GM18517 (cell line): ENCODE results near the gene TUBB2B.
A peak's percentile ranks its signal among the peaks of the same experiment; 100 is the strongest.
"Not testable (repeated sequence)": the region's sequence is repeated elsewhere in the genome, so short reads cannot be mapped to it uniquely, and the experiment has no call there.

Experiments used
- ATAC-seq: cut with Tn5 transposase; IDR thresholded peaks from one replicate; pipeline ENCODE4 v1.9.1; 2021; ENCODE audit warnings: mild to moderate bottlenecking, moderate library complexity; ENCODE audit not compliant: unreplicated experiment

Gene TUBB2B

GRCh38 chr6:3258720-3259490 lies 31.5 kb upstream of the TUBB2B start, which contains the start of gene PSMG4:
Gene PSMG4, plus strand, starts transcription at chr6:3258947. Its CDS starts 76 bp downstream, at chr6:3259023.
- ATAC-seq, result peak; percentile 73

GRCh38 chr6:3258201-3258600 lies 30.7 kb upstream of the TUBB2B start:
- ATAC-seq, result no peak

- no peak for ATAC-seq
Observed at GRCh38 chr6:3253597-3253961, 26.1 kb upstream of the TUBB2B start.

GRCh38 chr6:3252861-3253596 lies 25.6 kb upstream of the TUBB2B start:
- no peak for ATAC-seq

GRCh38 chr6:3252369-3252768 lies 24.9 kb upstream of the TUBB2B start:
- ATAC-seq, result no peak

GRCh38 chr6:3251462-3252314 lies 24.2 kb upstream of the TUBB2B start:
- no peak for ATAC-seq

GRCh38 chr6:3250231-3250675 lies 22.8 kb upstream of the TUBB2B start:
- no peak for ATAC-seq

GRCh38 chr6:3249821-3250220 lies 22.4 kb upstream of the TUBB2B start:
- ATAC-seq, result no peak

GRCh38 chr6:3247255-3248146 lies 20.0 kb upstream of the TUBB2B start:
- ATAC-seq, result no peak

GRCh38 chr6:3245216-3245615 lies 17.8 kb upstream of the TUBB2B start:
- ATAC-seq, result no peak

GRCh38 chr6:3244832-3245161 lies 17.3 kb upstream of the TUBB2B start:
- not testable (repeated sequence) for ATAC-seq

GRCh38 chr6:3244003-3244831 lies 16.8 kb upstream of the TUBB2B start:
- ATAC-seq, result no peak

GRCh38 chr6:3242768-3243167 lies 15.3 kb upstream of the TUBB2B start:
- no peak for ATAC-seq

- not testable (repeated sequence) for ATAC-seq
Observed at GRCh38 chr6:3241745-3242144, 14.3 kb upstream of the TUBB2B start.

GRCh38 chr6:3240595-3240994 lies 13.1 kb upstream of the TUBB2B start:
- ATAC-seq, result no peak

- ATAC-seq, result no peak
Observed at GRCh38 chr6:3239110-3239830, 11.8 kb upstream of the TUBB2B start.

- no peak for ATAC-seq
Observed at GRCh38 chr6:3237761-3238662, 10.6 kb upstream of the TUBB2B start.

GRCh38 chr6:3236005-3236404 lies 8.6 kb upstream of the TUBB2B start:
- ATAC-seq, result no peak
